Psoas muscle (tissue), 8 donors: ENCODE measurements around the gene SIGLEC14. TPM values are rescaled to one million over a fixed set of nuclear protein-coding genes. Genes with fewer than 3 reads are reported as not detected.
"Not testable (repeated sequence)": the region's sequence is repeated elsewhere in the genome, so short reads cannot be mapped to it uniquely, and the experiment has no call there.

ENCODE experiments used
- ATAC-seq, 4 donors: fragments of 200-7000 bp; cut with Tn5 transposase; one replicate each; pipeline ENCODE4 v1.9.1; 2020; ENCODE audit warnings: moderate library complexity in 3 of 4, mild to moderate bottlenecking in 2 of 4
- DNase-seq, 2 donors: peaks; one replicate each; pipeline ENCODE4 v3.0.0-alpha.2; 2020
- H3K27ac ChIP-seq: fragments of 200-600 bp; one replicate; pipeline ENCODE4 v1.8.0; 2022
- H3K27me3 ChIP-seq, 3 donors: fragments of 200-600 bp in 1 of 3; one replicate each; pipeline versions ENCODE4 v1.6.1 to v1.8.0; 2013 to 2022; ENCODE audit warnings: low read length in 2 of 3, mild to moderate bottlenecking in 2 of 3, moderate library complexity in 1 of 3; ENCODE audit not compliant: insufficient read depth in 3 of 3
- H3K36me3 ChIP-seq, 2 donors: fragments of 200-600 bp in 1 of 2; one replicate each; pipeline versions ENCODE4 v1.6.1 to v1.8.0; 2013 to 2022; ENCODE audit warnings: low read depth in 1 of 2, mild to moderate bottlenecking in 1 of 2, moderate library complexity in 1 of 2; ENCODE audit not compliant: insufficient read depth in 1 of 2
- H3K4me1 ChIP-seq: fragments of 200-600 bp; one replicate; pipeline ENCODE4 v1.8.0; 2022
- H3K4me3 ChIP-seq: fragments of 200-600 bp; one replicate; pipeline ENCODE4 v1.8.0; 2022; ENCODE audit warnings: mild to moderate bottlenecking
- H3K9me3 ChIP-seq: fragments of 200-600 bp; one replicate; pipeline ENCODE4 v1.8.0; 2022
- WGBS, 3 donors: extraction: QIAGEN DNeasy Blood & Tissue Kit; methylation state at CpG; one replicate each; pipeline versions ENCODE4 v1.1.6 to v1.1.7; 2013; 5-methylcytosine and 5-hydroxymethylcytosine counted together
- intact Hi-C, 2 donors: fragments of 100-400 bp; cut with DNase I; formaldehyde crosslinking; loops; one replicate each; pipeline versions ENCODE4 v1.11.0 to v1.14.2; 2022
- long read RNA-seq, 2 donors: library from polyadenylated mRNA; unstranded; transcript quantifications; one replicate each; pipeline ENCODE4 v2.0.0, GENCODE V29; 2021
- polyA plus RNA-seq, 3 donors: library from polyadenylated mRNA; stranded (reverse); fragments of 200-250 nt; gene quantifications; one replicate each; pipeline ENCODE4 v1.2.3, GENCODE V29; 2013
- total RNA-seq, 4 donors: library from RNA; stranded (reverse); fragmentation: NEBNext Ultra II Directional in 2 of 4; extraction: Animal tissue kit (Norgen Biotek cat#: 25700) in 2 of 4; gene quantifications; one replicate each; pipeline versions ENCODE4 v1.2.1 to v1.2.4, GENCODE V29; 2021 to 2023
- TF ChIP-seq, protein P1 (sequence below): fragments of 200-600 bp; IDR thresholded peaks from one replicate; pipeline ENCODE4 v1.8.0; 2022; ENCODE audit warnings: antibody characterized with exemption
- donor health status: healthy with polysubstance abuse.
- donor health status: DM: no; HTN: no; CAD: no; lungs with moderate emphysema.
- donor health status: Bipolar disorder and iron deficiency.
- donor health status: healthy.
- donor health status: DM: yes; HTN: yes; CAD: no.
- donor health status: DM: no; HTN: no; CAD: no.
- donor health status: DM: no; HTN: no; CAD: no.
- donor health status: DM: yes; HTN: yes; CAD: no.

SIGLEC14 gene, protein sequence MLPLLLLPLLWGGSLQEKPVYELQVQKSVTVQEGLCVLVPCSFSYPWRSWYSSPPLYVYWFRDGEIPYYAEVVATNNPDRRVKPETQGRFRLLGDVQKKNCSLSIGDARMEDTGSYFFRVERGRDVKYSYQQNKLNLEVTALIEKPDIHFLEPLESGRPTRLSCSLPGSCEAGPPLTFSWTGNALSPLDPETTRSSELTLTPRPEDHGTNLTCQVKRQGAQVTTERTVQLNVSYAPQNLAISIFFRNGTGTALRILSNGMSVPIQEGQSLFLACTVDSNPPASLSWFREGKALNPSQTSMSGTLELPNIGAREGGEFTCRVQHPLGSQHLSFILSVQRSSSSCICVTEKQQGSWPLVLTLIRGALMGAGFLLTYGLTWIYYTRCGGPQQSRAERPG
- total RNA-seq, result 1 to 10 TPM in 3 of 4 donors, under 1 TPM in 1; 0.93 to 1.9 (median 1.1) TPM
- polyA plus RNA-seq, result under 1 TPM; 0.07 to 0.49 (median 0.10) TPM
- long read RNA-seq, donor 1, result 0 reads
- long read RNA-seq, donor 2, result 0 reads

DNA sequence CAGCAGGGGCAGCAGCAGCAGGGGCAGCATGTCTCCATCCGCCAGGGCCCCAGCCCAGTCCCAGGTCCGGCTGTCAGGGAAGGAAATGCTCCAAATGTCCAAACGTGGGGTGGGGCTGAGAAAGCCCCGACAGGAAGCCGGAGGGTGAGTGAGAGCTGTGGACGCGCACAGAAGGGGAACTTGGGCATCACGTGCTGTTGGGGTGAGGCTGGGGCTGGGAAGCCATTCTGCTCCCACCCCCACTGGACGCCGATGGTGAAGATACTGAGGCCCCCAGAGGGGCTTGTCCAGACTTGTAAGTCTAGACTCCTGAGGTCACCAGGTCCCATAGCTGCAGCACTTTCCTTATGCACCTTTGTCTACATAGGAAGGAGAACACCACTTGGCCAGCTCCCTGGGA is at the start of gene SIGLEC14:
Gene SIGLEC14, minus strand, starts transcription at position 96 of the 400 bp plus-strand sequence. Its CDS starts 66 bp downstream, at position 30.
- H3K27ac ChIP-seq, H3K4me1 ChIP-seq, DNase-seq, H3K9me3 ChIP-seq, intact Hi-C loops, H3K27me3 ChIP-seq, H3K4me3 ChIP-seq, H3K36me3 ChIP-seq: not testable (repeated sequence)
- 14 to 45% (median 22%) methylated on average over 2 to 5 of the region's 10 CpGs for WGBS, 3 donors
- peak in 1 of 4 donors; percentile 26 for ATAC-seq

DNA sequence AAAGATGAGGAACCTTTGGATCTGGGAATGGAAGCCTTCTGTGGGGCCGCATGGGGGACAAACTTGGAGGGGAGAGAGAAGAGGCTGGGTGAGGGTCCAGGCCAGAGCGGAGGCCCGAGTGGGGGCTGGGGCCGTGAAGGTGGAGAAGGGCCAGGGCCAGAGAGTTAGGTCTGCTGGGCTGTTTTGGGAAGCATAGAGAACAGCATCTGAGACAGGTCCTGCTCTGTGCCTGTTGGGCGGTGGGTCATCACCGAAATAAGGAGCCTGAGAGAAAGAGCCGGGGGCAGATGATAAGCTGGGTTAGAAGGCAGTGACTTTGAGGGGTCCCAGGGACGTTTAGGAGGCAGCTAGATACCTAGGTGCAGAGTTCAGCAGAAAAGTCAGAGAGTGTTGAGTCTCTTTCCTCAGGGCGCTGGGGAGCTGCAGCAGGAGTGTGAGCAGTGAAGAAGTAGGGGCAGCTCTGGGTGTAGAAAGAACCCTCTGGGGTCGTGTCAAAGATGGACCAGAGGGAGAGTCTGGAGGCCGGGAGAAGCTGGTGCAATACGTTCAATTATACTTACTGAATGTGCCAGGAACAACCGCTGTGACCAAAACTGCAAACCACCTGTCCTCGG is 49.2 kb upstream of the SIGLEC14 start:
- H3K36me3 ChIP-seq, result peaks cover 0 to 48% of the 10 kb centered on the region in 2 donors

DNA sequence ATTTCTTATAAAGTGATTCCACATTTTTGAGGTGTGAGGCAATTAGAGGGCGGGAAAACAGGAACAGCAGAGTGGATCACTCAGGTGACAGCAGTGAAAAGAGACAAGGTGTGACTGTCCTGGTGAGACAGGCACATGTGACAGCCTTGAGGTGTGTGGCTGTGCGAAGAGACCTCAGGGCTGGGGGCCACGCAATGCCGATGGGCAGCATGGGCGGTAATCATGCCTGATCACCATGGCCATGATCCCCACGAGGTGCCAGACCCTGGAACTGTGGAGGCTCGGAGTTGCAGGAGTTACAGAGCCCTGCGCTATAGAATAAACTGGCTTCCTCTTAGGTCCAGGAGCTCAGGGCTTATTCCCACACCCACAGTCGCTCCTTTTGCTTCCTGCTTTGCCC is 48.5 kb upstream of the SIGLEC14 start:
- TF ChIP-seq, protein P1, sequence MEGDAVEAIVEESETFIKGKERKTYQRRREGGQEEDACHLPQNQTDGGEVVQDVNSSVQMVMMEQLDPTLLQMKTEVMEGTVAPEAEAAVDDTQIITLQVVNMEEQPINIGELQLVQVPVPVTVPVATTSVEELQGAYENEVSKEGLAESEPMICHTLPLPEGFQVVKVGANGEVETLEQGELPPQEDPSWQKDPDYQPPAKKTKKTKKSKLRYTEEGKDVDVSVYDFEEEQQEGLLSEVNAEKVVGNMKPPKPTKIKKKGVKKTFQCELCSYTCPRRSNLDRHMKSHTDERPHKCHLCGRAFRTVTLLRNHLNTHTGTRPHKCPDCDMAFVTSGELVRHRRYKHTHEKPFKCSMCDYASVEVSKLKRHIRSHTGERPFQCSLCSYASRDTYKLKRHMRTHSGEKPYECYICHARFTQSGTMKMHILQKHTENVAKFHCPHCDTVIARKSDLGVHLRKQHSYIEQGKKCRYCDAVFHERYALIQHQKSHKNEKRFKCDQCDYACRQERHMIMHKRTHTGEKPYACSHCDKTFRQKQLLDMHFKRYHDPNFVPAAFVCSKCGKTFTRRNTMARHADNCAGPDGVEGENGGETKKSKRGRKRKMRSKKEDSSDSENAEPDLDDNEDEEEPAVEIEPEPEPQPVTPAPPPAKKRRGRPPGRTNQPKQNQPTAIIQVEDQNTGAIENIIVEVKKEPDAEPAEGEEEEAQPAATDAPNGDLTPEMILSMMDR, result no peak
- DNase-seq (no peak), ATAC-seq (no peak)
- H3K4me1 ChIP-seq, result no peaks in the 10 kb centered on the region
- H3K27ac ChIP-seq, result no peak overlapping the region
- H3K9me3 ChIP-seq, result no peaks in the 10 kb centered on the region
- no peaks in the 10 kb centered on the region for H3K27me3 ChIP-seq
- intact Hi-C loops, result no loop called here
- 87 to 92% (median 91%) methylated on average over 9 of the region's 9 CpGs for WGBS, 3 donors
- H3K36me3 ChIP-seq, result peaks cover 0 to 48% of the 10 kb centered on the region in 2 donors
- H3K4me3 ChIP-seq, result no peak overlapping the region

More for the DNA sequence above, 49.2 kb upstream of the SIGLEC14 start:
- WGBS, 3 donors, result 84 to 85% (median 85%) methylated on average over 14 of the region's 14 CpGs
- Histone ChIP-seq H3K9me3 (no peaks in the 10 kb centered on the region), H3K27me3 (no peaks in the 10 kb centered on the region), H3K27ac (no peak overlapping the region), H3K4me3 (no peak overlapping the region), H3K4me1 (no peaks in the 10 kb centered on the region)
- TF ChIP-seq, protein P1, result no peak
- intact Hi-C loops, result no loop called here
- DNase-seq (no peak), ATAC-seq (no peak)

DNA sequence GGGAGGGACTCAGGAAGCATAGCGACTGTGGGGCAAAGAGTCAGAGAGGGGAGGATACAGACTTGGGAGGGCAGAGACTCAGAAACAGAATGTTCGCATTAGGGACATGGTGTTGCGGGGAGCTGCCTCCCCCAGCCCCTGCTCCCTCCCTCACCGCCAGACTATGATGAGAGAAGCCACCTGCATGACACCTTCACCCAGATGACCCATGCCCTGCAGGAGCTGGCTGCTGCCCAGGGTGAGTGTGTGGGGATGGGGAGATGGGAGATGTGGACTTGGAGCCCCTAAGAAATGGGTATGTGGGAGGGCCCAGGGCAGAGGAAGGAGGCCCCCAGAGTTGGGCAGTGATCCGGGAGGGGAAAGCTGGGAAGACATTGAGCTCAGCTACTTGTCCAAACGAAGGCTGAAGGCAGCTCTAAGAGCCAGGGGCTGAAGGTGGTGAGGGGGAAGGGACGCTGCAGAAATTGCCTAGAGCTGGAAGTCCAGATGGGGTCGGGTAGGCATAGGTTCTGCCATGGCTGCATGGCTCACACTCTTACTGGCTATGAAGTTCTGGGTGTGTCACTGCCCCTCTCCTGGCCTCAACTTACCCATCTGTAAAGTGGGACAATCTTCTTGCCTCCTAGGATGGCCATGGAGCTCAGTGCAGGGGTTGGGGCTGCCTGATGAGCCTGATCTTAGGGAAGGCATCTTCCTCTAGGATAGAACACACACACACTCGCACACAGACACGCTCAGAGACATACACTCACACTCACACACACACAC is 47.9 kb upstream of the SIGLEC14 start:
- DNase-seq (no peak), ATAC-seq (no peak)
- intact Hi-C loops, result no loop called here
- Histone ChIP-seq H3K27me3 (no peaks in the 10 kb centered on the region), H3K27ac (no peak overlapping the region), H3K9me3 (no peaks in the 10 kb centered on the region), H3K36me3 (peaks cover 0 to 48% of the 10 kb centered on the region in 2 donors), H3K4me1 (no peaks in the 10 kb centered on the region), H3K4me3 (no peak overlapping the region)
- 81 to 87% (median 86%) methylated on average over 10 of the region's 10 CpGs for WGBS, 3 donors
- TF ChIP-seq, protein P1, result no peak

DNA sequence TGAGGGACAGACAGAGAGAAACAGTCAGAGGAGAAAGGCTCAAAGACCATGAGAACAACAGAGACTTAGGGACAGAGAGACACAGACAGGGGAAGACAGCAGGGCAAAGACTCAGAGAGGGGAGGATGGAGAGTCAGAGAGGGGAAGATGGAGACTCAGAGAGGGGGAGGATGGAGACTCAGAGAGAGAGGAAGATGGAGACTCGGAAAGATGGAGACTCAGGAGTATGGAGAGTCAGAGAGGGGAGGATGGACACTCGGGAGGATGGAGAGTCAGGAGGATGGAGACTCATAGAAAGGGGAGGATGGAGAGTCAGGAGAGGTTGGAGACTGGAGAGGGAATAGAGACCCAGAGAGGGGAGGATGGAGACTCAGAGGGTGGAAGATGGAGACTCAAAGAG is 47.2 kb upstream of the SIGLEC14 start:
- H3K27me3 ChIP-seq, result no peaks in the 10 kb centered on the region
- no peak for ATAC-seq
- peaks cover 0 to 47% of the 10 kb centered on the region in 2 donors for H3K36me3 ChIP-seq
- 28 to 80% (median 44%) methylated on average over 2 of the region's 2 CpGs for WGBS, 3 donors
- no peaks in the 10 kb centered on the region for H3K9me3 ChIP-seq
- no peaks in the 10 kb centered on the region for H3K4me1 ChIP-seq
- H3K4me3 ChIP-seq, result no peak overlapping the region
- no peak for DNase-seq
- TF ChIP-seq, protein P1, result no peak
- intact Hi-C loops, result no loop called here
- no peak overlapping the region for H3K27ac ChIP-seq
